CD4-positive, alpha-beta T cell (primary cell): ENCODE measurements around the gene FDXR. TPM values are rescaled to one million over a fixed set of nuclear protein-coding genes. Genes with fewer than 3 reads are reported as not detected.
A peak's percentile ranks its signal among the peaks of the same experiment; 100 is the strongest.

ENCODE experiments used
- ATAC-seq: fragments of 200-7000 bp; cut with Tn5 transposase; one replicate; pipeline ENCODE4 v1.10.0; 2022; ENCODE audit warnings: mild to moderate bottlenecking; ENCODE audit not compliant: poor library complexity
- CTCF ChIA-PET: fragments of 350-600 bp; sonication (Branson Sonifier 250); formaldehyde crosslinking; loops from one replicate; lab custom pipeline; 2021; ENCODE audit warnings: antibody characterized with exemption, inconsistent platforms; lab: Charles Lee
- POLR2A ChIA-PET: fragments of 350-600 bp; sonication (Branson Sonifier 250); formaldehyde crosslinking; loops from one replicate; lab custom pipeline; 2021; ENCODE audit warnings: antibody characterized with exemption, inconsistent platforms; lab: Charles Lee
- DNase-seq, 14 experiments: peaks; one replicate each; pipeline ENCODE4 v3.0.0-alpha.2; 2013 to 2020; ENCODE audit warnings: mixed read lengths in 2 of 14
- H3K27ac ChIP-seq, 2 donors: one replicate each; pipeline versions ENCODE4 v1.5.1 to v1.7.0; 2013; ENCODE audit warnings: low read length in 2 of 2, low read depth in 1 of 2, mild to moderate bottlenecking in 1 of 2
- H3K27me3 ChIP-seq, 2 experiments: 1 replicate in 1 of 2; 2 replicates in 1 of 2; pipeline versions ENCODE4 v1.6.1 to v1.7.0; 2013; ENCODE audit warnings: low read length in 2 of 2, control low read depth in 1 of 2, mild to moderate bottlenecking in 1 of 2, moderate library complexity in 1 of 2; ENCODE audit not compliant: insufficient read depth in 2 of 2, control insufficient read depth in 1 of 2
- H3K36me3 ChIP-seq: one replicate; pipeline ENCODE4 v1.6.1; 2013; ENCODE audit warnings: low read length, control low read depth; ENCODE audit not compliant: insufficient read depth
- H3K4me1 ChIP-seq: one replicate; pipeline ENCODE4 v1.6.1; 2013; ENCODE audit warnings: low read length, control low read depth; ENCODE audit not compliant: insufficient read depth
- H3K4me3 ChIP-seq: one replicate; pipeline ENCODE4 v1.5.1; 2013; ENCODE audit warnings: mild to moderate bottlenecking, low read length, moderate library complexity
- H3K9me3 ChIP-seq, 2 experiments: 1 replicate in 1 of 2; 2 replicates in 1 of 2; pipeline versions ENCODE4 v1.6.1 to v1.7.0; 2013; ENCODE audit warnings: low read length in 2 of 2, mild to moderate bottlenecking in 2 of 2, control low read depth in 1 of 2, moderate library complexity in 1 of 2; ENCODE audit not compliant: control insufficient read depth in 1 of 2, insufficient read depth in 1 of 2
- H3K27ac Mint-ChIP-seq: one replicate; pipeline ENCODE4 v1.8.0; 2020; ENCODE audit warnings: mixed read lengths
- H3K27me3 Mint-ChIP-seq: one replicate; pipeline ENCODE4 v1.8.0; 2021; ENCODE audit warnings: mixed read lengths
- H3K36me3 Mint-ChIP-seq: one replicate; pipeline ENCODE4 v1.8.0; 2021; ENCODE audit warnings: low read depth, mixed read lengths
- H3K4me1 Mint-ChIP-seq: one replicate; pipeline ENCODE4 v1.8.0; 2021; ENCODE audit warnings: low read depth, mixed read lengths
- H3K4me3 Mint-ChIP-seq: one replicate; pipeline ENCODE4 v1.8.0; 2020; ENCODE audit warnings: mild to moderate bottlenecking, mixed read lengths
- H3K9me3 Mint-ChIP-seq: one replicate; pipeline ENCODE4 v1.8.0; 2020; ENCODE audit warnings: mixed read lengths
- CTCF ChIP-seq: fragments of 200-600 bp; IDR thresholded peaks from one replicate; pipeline ENCODE4 v1.8.0; 2022; ENCODE audit warnings: antibody characterized with exemption, mild to moderate bottlenecking
- intact Hi-C, 2 experiments: fragments of 100-400 bp; cut with DNase I in 1 of 2; cut with micrococcal nuclease in 1 of 2; formaldehyde crosslinking; loops; one replicate each; pipeline versions ENCODE4 v1.15.1 to v1.9.0; 2023 to 2025; cut with DNase I, micrococcal nuclease
- total RNA-seq, 174 experiments: library from RNA in 2 of 174; stranded (reverse) in 2 of 174; gene quantifications; one replicate each; pipeline ENCODE4 v1.2.3 and lab custom pipeline; 2021 to 2026

FDXR gene
- total RNA-seq, 2 experiments from 2014 or later: 2.1 to 2.7 TPM

DNA sequence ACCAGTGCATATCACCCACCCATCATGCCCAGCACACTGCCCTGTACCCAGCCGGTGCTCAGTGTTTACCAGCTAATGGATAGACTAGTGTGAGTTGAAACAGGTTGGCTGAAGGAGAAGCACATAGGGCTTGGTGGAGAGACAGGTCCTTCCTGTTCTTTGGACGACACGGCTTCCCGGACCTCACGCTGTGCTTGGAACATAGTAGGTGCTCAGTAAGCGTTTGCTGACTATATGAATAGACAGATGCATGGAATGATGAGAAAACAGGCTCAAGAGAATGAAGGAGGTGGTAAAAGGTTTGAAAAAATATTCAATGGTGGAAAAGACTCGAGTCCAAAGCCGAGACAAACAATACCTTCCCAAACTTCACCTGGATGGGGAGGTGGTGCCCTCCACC, 27.4 kb upstream of the FDXR start:
- H3K9me3 Mint-ChIP-seq: no peaks in the 10 kb centered on the region
- no peak for TF ChIP-seq CTCF
- no peaks in the 10 kb centered on the region for H3K36me3 ChIP-seq
- no peaks in the 10 kb centered on the region for H3K4me1 ChIP-seq
- ChIA-PET POLR2A (no interaction called here), CTCF (no interaction called here)
- peaks cover 29% of the 10 kb centered on the region for H3K27me3 Mint-ChIP-seq
- DNase-seq (no peak), ATAC-seq (no peak)
- intact Hi-C loops: no loop called here
- no peak overlapping the region for H3K4me3 ChIP-seq
- no peak overlapping the region for H3K27ac ChIP-seq
- no peak overlapping the region for H3K27ac Mint-ChIP-seq
- no peaks in the 10 kb centered on the region for H3K4me1 Mint-ChIP-seq
- no peak overlapping the region for H3K4me3 Mint-ChIP-seq
- H3K36me3 Mint-ChIP-seq: no peaks in the 10 kb centered on the region
- peaks cover 0 to 6% of the 10 kb centered on the region in 2 experiments for H3K9me3 ChIP-seq
- H3K27me3 ChIP-seq: peaks cover 12 to 14% of the 10 kb centered on the region in 2 experiments

DNA sequence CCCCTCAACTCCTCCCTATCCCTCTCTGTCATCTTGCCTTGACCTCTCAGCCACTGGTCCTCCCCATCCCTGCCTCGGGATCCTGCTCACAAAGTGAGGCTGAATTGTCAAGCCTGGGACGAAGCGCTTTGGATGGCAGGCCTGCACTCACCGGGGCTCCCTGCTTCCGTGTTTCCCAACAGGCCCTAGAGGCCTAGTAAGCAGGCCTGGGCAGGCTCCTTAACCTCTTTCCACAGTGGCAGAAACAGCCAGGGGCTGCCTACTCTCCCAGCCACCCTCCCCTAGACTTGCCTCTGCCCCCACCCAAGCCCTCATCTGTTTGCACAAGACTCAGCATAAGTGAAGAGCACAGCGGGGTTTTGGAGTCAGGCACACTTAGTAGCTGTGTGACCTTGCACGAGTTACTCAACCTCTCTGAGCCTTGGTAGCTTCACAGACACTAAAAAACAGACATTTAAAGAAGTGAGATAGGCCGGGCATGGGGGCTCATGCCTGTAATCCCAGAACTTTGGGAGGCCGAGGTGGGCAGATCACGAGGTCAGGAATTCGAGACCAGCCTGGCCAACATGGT, 25.7 kb upstream of the FDXR start:
- Histone ChIP-seq H3K4me1 (peaks cover 5% of the 10 kb centered on the region), H3K27ac (no peak overlapping the region), H3K36me3 (no peaks in the 10 kb centered on the region), H3K4me3 (no peak overlapping the region), H3K9me3 (peaks cover 0 to 6% of the 10 kb centered on the region in 2 experiments), H3K27me3 (peaks cover 20 to 23% of the 10 kb centered on the region in 2 experiments)
- no peak for TF ChIP-seq CTCF
- Mint-ChIP-seq H3K4me1 (peaks cover 5% of the 10 kb centered on the region), H3K36me3 (no peaks in the 10 kb centered on the region), H3K27me3 (peaks cover 44% of the 10 kb centered on the region), H3K4me3 (no peak overlapping the region), H3K27ac (no peak overlapping the region), H3K9me3 (no peaks in the 10 kb centered on the region)
- ATAC-seq: no peak
- CTCF ChIA-PET: no interaction called here
- intact Hi-C loops: no loop called here
- POLR2A ChIA-PET: no interaction called here
- DNase-seq: no peak

DNA sequence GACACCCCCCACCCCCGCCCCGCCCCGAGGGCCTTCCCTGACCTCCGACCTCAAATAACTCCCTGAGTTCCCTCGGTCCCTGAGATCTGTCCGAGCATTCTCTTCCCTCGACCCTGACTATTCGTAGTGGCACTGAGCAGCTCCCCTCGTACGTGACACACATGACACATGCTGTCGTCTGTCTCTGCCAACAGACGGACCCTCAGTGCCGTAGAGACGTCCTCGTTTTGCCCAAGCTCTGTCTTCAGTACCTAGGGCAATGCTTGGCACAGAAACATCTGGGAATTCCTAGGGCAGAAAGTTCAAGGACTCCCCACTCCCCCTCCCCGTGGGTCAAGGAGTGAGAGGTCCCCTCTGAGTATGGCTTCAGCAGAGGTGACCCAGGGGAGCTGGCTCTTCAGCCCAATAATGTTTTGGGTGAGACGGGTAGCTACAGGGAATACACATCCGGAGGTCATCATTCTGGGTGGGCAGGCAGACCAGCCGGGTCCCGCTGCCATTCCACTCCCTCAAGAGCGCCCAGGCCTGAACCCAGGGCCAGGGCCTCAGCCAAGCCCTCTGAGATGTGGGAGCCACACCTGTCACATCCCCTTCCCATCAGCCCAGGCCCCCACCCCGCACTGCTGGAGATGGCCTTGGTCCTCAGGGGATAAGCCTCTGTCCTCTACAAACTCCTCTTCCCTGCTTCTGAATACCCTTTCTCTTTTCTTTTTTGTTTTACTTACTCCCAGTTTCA, 21.3 kb upstream of the FDXR start:
- H3K4me1 Mint-ChIP-seq: peaks cover 5% of the 10 kb centered on the region
- Histone ChIP-seq H3K4me3 (no peak overlapping the region), H3K27me3 (peaks cover 25 to 29% of the 10 kb centered on the region in 2 experiments), H3K27ac (no peak overlapping the region), H3K9me3 (no peaks in the 10 kb centered on the region), H3K4me1 (peaks cover 14% of the 10 kb centered on the region), H3K36me3 (no peaks in the 10 kb centered on the region)
- DNase-seq (no peak), ATAC-seq (no peak)
- POLR2A ChIA-PET: no interaction called here
- CTCF ChIA-PET: no interaction called here
- intact Hi-C loops: no loop called here
- H3K4me3 Mint-ChIP-seq: peak overlapping the region; percentile 80
- no peak for TF ChIP-seq CTCF
- no peaks in the 10 kb centered on the region for H3K9me3 Mint-ChIP-seq
- H3K27me3 Mint-ChIP-seq: peaks cover 45% of the 10 kb centered on the region
- no peaks in the 10 kb centered on the region for H3K36me3 Mint-ChIP-seq
- no peak overlapping the region for H3K27ac Mint-ChIP-seq
